ENCODE data around the gene SUMO1.

SUMO1 gene

GRCh38 chr2:202172439-202173211 lies 65.8 kb downstream of the SUMO1 start:
- peaks cover 25% of the 10 kb centered on the region for H3K27me3 ChIP-seq
- no peaks in the 10 kb centered on the region for H3K4me1 ChIP-seq
- H3K9ac ChIP-seq, result no peak overlapping the region
- H4K20me1 ChIP-seq, result no peaks in the 10 kb centered on the region
- TF ChIP-seq Cebpa-rat (IDR thresholded peaks at IDR 0.05), result no peak
- no peaks in the 10 kb centered on the region for H3K9me3 ChIP-seq
- no peak overlapping the region for H3K4me2 ChIP-seq
- H3K36me3 ChIP-seq, result no peaks in the 10 kb centered on the region
- no peak overlapping the region for H3K27ac ChIP-seq
- H3K4me3 ChIP-seq, result no peak overlapping the region

- TF ChIP-seq Cebpa-rat (IDR thresholded peaks at IDR 0.05), result no peak
- peak overlapping the region; percentile 37; the same call in 1 of the 2 replicates for H3K4me2 ChIP-seq
- no peaks in the 10 kb centered on the region for H3K36me3 ChIP-seq
- no peaks in the 10 kb centered on the region for H3K9me3 ChIP-seq
- H3K27ac ChIP-seq, result no peak overlapping the region
- H3K27me3 ChIP-seq, result peaks cover 25% of the 10 kb centered on the region
- no peak overlapping the region for H3K9ac ChIP-seq
- no peaks in the 10 kb centered on the region for H4K20me1 ChIP-seq
- no peak overlapping the region for H3K4me3 ChIP-seq
- no peaks in the 10 kb centered on the region for H3K4me1 ChIP-seq
These were observed 67.1 kb downstream of the SUMO1 start for GRCh38 chr2:202171241-202171825.

DNA sequence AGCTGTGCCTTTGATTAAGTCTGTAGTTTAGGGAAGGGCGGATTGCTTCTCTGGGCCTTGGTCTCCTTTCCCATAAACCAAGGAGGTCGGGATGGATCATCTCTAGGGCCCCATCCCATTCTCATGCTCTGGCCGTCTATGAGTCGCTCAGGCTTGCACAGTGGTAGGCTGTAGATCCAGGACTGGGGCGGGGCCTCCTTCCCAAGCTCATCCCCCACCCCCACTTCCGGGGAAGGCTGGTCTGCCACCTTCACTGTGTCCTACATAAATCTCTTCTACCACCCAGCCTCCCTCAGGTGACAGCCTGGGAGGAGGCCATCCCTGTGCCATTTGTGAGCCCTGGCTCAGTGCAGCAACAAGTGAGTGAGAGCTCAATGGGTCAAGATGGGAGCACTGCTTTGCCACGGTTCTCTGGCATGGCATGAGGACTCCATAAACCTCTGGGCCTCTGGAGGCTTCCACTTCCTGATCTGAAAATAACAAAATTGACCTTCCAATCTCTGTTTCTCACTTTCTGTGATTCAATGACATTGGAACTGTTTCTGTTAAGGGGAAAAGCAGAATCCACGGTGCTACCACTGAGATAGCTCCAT lies 68.5 kb downstream of the SUMO1 start:
- Histone ChIP-seq H3K27me3 (peaks cover 25% of the 10 kb centered on the region), H3K4me3 (no peak overlapping the region), H3K9me3 (no peaks in the 10 kb centered on the region), H3K36me3 (no peaks in the 10 kb centered on the region), H3K4me2 (no peak overlapping the region), H3K27ac (no peak overlapping the region), H3K4me1 (no peaks in the 10 kb centered on the region), H4K20me1 (no peaks in the 10 kb centered on the region), H3K9ac (no peak overlapping the region)
- no peak for TF ChIP-seq Cebpa-rat (IDR thresholded peaks at IDR 0.05)

DNA sequence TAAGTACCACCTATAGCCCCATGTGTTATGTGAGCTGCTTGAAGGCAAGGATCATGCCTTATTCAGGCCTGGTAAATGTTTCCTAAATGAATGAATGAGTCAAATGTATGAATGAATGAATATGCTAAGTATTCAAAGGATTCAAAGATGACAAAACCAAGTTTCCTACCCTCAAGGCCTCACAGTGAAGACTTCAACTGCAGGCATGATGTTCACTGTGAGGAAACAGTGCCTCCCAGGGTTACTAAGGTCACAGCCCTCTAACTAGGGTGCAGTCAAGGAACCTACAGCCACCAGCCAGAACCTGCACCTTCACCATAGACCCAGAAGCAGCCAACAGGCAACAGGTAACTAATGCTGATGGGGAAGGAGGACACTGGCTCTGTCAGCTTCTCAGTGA lies 69.3 kb downstream of the SUMO1 start:
- no peaks in the 10 kb centered on the region for H3K9me3 ChIP-seq
- no peaks in the 10 kb centered on the region for H3K36me3 ChIP-seq
- H4K20me1 ChIP-seq, result no peaks in the 10 kb centered on the region
- no peak overlapping the region for H3K4me2 ChIP-seq
- peaks cover 25% of the 10 kb centered on the region for H3K27me3 ChIP-seq
- H3K4me3 ChIP-seq, result no peak overlapping the region
- TF ChIP-seq Cebpa-rat (IDR thresholded peaks at IDR 0.05), result no peak
- H3K4me1 ChIP-seq, result no peaks in the 10 kb centered on the region
- H3K9ac ChIP-seq, result no peak overlapping the region
- no peak overlapping the region for H3K27ac ChIP-seq

DNA sequence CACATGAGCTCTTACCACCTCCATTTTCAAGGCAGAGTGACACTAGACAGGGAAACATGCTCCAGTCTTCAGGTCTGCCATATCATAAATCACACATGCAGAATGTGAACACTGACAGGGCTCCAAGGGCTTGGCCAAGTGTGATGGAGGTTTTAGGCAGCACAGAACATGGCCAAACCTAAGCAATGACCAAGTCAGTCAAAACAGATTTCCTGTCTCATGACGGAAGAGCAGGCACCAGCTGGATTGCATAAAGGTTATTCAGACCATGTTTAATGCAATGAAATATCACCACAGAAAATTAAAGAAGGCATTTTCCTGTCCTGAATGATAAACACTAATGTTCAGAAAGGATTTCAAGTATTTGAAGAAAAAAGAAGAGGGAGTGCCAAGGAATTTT lies 72.5 kb downstream of the SUMO1 start:
- no peak for TF ChIP-seq Cebpa-rat (IDR thresholded peaks at IDR 0.05)
- Histone ChIP-seq H3K36me3 (no peaks in the 10 kb centered on the region), H3K9ac (no peak overlapping the region), H3K4me1 (peaks cover 8% of the 10 kb centered on the region), H3K9me3 (no peaks in the 10 kb centered on the region), H3K4me2 (no peak overlapping the region), H4K20me1 (no peaks in the 10 kb centered on the region), H3K27me3 (peaks cover 14% of the 10 kb centered on the region), H3K27ac (no peak overlapping the region), H3K4me3 (no peak overlapping the region)

GRCh38 chr2:202165208-202165607 lies 73.2 kb downstream of the SUMO1 start:
- Histone ChIP-seq H3K9ac (no peak overlapping the region), H3K4me1 (peaks cover 10% of the 10 kb centered on the region), H3K9me3 (no peaks in the 10 kb centered on the region), H3K36me3 (no peaks in the 10 kb centered on the region), H4K20me1 (no peaks in the 10 kb centered on the region), H3K4me2 (no peak overlapping the region), H3K27me3 (peaks cover 6% of the 10 kb centered on the region; the same call in 1 of the 2 replicates), H3K4me3 (no peak overlapping the region), H3K27ac (no peak overlapping the region)
- no peak for TF ChIP-seq Cebpa-rat (IDR thresholded peaks at IDR 0.05)

GRCh38 chr2:202164411-202164810 lies 74.0 kb downstream of the SUMO1 start:
- no peaks in the 10 kb centered on the region for H4K20me1 ChIP-seq
- H3K9ac ChIP-seq, result no peak overlapping the region
- no peaks in the 10 kb centered on the region for H3K9me3 ChIP-seq
- no peak overlapping the region for H3K4me3 ChIP-seq
- no peak for TF ChIP-seq Cebpa-rat (IDR thresholded peaks at IDR 0.05)
- H3K27ac ChIP-seq, result no peak overlapping the region
- H3K4me1 ChIP-seq, result peaks cover 10% of the 10 kb centered on the region
- no peaks in the 10 kb centered on the region for H3K36me3 ChIP-seq
- H3K27me3 ChIP-seq, result no peaks in the 10 kb centered on the region
- no peak overlapping the region for H3K4me2 ChIP-seq

GRCh38 chr2:202161151-202161835 lies 77.1 kb downstream of the SUMO1 start:
- TF ChIP-seq Cebpa-rat (IDR thresholded peaks at IDR 0.05), result no peak
- Histone ChIP-seq H3K4me2 (peak overlapping the region; percentile 10; the same call in 1 of the 2 replicates), H3K4me1 (peaks cover 10% of the 10 kb centered on the region), H4K20me1 (no peaks in the 10 kb centered on the region), H3K27me3 (no peaks in the 10 kb centered on the region), H3K9me3 (no peaks in the 10 kb centered on the region), H3K4me3 (no peak overlapping the region), H3K9ac (no peak overlapping the region), H3K27ac (no peak overlapping the region), H3K36me3 (no peaks in the 10 kb centered on the region)

DNA sequence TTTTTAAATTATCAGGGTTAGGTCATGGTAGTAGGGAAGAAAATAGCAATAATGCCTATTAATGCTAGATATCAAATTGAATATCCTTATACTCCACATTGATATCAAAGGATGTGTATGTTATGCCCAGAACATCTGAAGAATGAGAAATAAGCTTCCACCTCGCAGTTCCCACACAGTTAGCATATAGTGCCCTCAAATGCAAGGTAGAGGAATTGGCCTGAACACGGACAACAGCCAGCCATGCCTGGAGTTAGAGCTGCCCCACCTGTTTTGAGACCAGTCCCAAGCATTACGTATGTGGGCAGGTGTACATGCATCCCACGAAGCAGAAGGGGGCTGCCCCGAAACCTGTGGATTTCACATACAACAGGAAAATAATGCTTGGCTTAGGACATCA lies 79.6 kb downstream of the SUMO1 start:
- no peak overlapping the region for H3K4me3 ChIP-seq
- no peak overlapping the region for H3K4me2 ChIP-seq
- H3K36me3 ChIP-seq, result no peaks in the 10 kb centered on the region
- H3K9ac ChIP-seq, result no peak overlapping the region
- no peaks in the 10 kb centered on the region for H3K9me3 ChIP-seq
- H3K27me3 ChIP-seq, result no peaks in the 10 kb centered on the region
- peaks cover 10% of the 10 kb centered on the region for H3K4me1 ChIP-seq
- TF ChIP-seq Cebpa-rat (IDR thresholded peaks at IDR 0.05), result no peak
- H3K27ac ChIP-seq, result no peak overlapping the region
- no peaks in the 10 kb centered on the region for H4K20me1 ChIP-seq

Measured in BLaER1 (cell line).